Hepatocyte (in vitro differentiated cells): ENCODE results near the gene BLTP3A. TPM values are rescaled to one million over a fixed set of nuclear protein-coding genes. Genes with fewer than 3 reads are reported as not detected.
"Not testable (repeated sequence)": the region's sequence is repeated elsewhere in the genome, so short reads cannot be mapped to it uniquely, and the experiment has no call there.

Experiments used
- DNase-seq: peaks from one replicate; pipeline ENCODE4 v3.0.0-alpha.2; 2016; ENCODE audit warnings: low spot score
- H2AFZ ChIP-seq: fragments of 200-600 bp; sonication (generic); 2 replicates; pipeline ENCODE4 v1.6.0; 2016; ENCODE audit warnings: antibody characterized with exemption, mild to moderate bottlenecking
- H3K27ac ChIP-seq: fragments of 200-600 bp; sonication (generic); 2 replicates; pipeline ENCODE4 v1.5.1; 2016; ENCODE audit warnings: mild to moderate bottlenecking
- H3K27me3 ChIP-seq: fragments of 200-600 bp; sonication (generic); 2 replicates; pipeline ENCODE4 v1.6.1; 2016
- H3K36me3 ChIP-seq: fragments of 200-600 bp; sonication (generic); replicated peaks from 2 replicates; pipeline ENCODE4 v1.5.1; 2016; ENCODE audit warnings: low read depth; ENCODE audit not compliant: insufficient read depth
- H3K4me1 ChIP-seq: fragments of 200-600 bp; sonication (generic); 2 replicates; pipeline ENCODE4 v1.5.1; 2016; ENCODE audit warnings: mild to moderate bottlenecking, moderate library complexity; ENCODE audit not compliant: insufficient read depth
- H3K4me2 ChIP-seq: fragments of 200-600 bp; sonication (generic); 2 replicates; pipeline ENCODE4 v1.6.0; 2016
- H3K4me3 ChIP-seq: fragments of 200-600 bp; sonication (generic); 2 replicates; pipeline ENCODE4 v1.5.1; 2016; ENCODE audit warnings: mild to moderate bottlenecking
- H3K79me2 ChIP-seq: fragments of 200-600 bp; sonication (generic); 2 replicates; pipeline ENCODE4 v1.6.0; 2017; ENCODE audit warnings: mild to moderate bottlenecking
- H3K9me2 ChIP-seq: fragments of 200-600 bp; sonication (generic); replicated peaks from 2 replicates; pipeline ENCODE4 v1.6.0; 2017; ENCODE audit warnings: mild to moderate bottlenecking; ENCODE audit not compliant: insufficient read depth
- H3K9me3 ChIP-seq: fragments of 200-600 bp; sonication (generic); 2 replicates; pipeline ENCODE4 v1.5.1; 2016; ENCODE audit warnings: low read depth, mild to moderate bottlenecking
- H4K20me1 ChIP-seq: fragments of 200-600 bp; sonication (generic); 2 replicates; pipeline ENCODE4 v1.6.0; 2016; ENCODE audit warnings: mild to moderate bottlenecking; ENCODE audit not compliant: insufficient read depth, poor library complexity, severe bottlenecking
- EZH2 ChIP-seq: fragments of 200-600 bp; sonication (generic); IDR thresholded peaks from 2 replicates; pipeline ENCODE4 v1.6.1; 2016; ENCODE audit warnings: antibody characterized with exemption, mild to moderate bottlenecking, borderline replicate concordance
- EZH2phosphoT487 ChIP-seq: fragments of 200-600 bp; sonication (generic); IDR thresholded peaks from one replicate; pipeline ENCODE4 v1.6.1; 2018; ENCODE audit warnings: antibody characterized with exemption, mild to moderate bottlenecking, low read depth, moderate library complexity; ENCODE audit not compliant: unreplicated experiment, severe bottlenecking
- WGBS: methylation state at CpG from one replicate; pipeline ENCODE4 v1.1.6; 2016; ENCODE audit warnings: low lambda C conversion rate; ENCODE audit errors: missing lambda C conversion rate; 5-methylcytosine and 5-hydroxymethylcytosine counted together
- polyA plus RNA-seq: library from polyadenylated mRNA; unstranded; fragments of >200 nt; fragmentation: Nextera tagmentation; extraction: Ambion mirVana; gene quantifications from 2 replicates; pipeline ENCODE4 v1.2.1, GENCODE V29; 2016
- total RNA-seq: library from RNA; depleted of rRNA; stranded (reverse); fragments of >200 nt; gene quantifications from 2 replicates; pipeline ENCODE4 v1.2.3, GENCODE V29; 2014
- TF ChIP-seq, protein P1 (sequence below): fragments of 200-600 bp; sonication (generic); IDR thresholded peaks from 2 replicates; pipeline ENCODE4 v1.5.1; 2016; ENCODE audit warnings: antibody characterized with exemption, mild to moderate bottlenecking; ENCODE audit not compliant: poor library complexity

BLTP3A gene
- total and polyA plus RNA-seq, 2 experiments from 2014 or later = 3.3 to 14.3 TPM

DNA sequence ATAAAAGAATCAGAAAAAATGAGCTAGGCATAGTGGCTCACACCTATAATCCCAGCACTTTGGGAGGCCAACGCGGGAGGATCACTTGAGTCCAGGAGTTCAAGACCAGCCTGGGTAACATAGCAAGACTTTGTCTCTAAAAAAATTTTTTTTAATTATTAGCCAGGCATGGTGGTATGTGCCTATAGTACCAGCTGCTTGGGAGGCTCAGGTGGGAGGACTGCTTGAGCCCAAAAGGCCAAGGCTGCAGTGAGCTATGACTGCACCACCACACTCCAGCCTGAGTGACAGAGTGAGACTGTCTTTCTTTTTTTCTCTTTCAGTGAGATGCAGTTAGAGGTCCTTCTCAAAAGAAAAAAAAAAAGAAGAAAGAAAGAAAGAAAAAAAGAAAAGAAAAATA lies 43.1 kb upstream of the BLTP3A start:
- Histone ChIP-seq H3K4me1 (peaks cover 18% of the 10 kb centered on the region), H3K4me3 (no peak overlapping the region), H3K9me2 (no peaks in the 10 kb centered on the region), H3K27ac (no peak overlapping the region), H3K27me3 (no peaks in the 10 kb centered on the region), H3K4me2 (no peak overlapping the region), H3K9me3 (no peaks in the 10 kb centered on the region), H4K20me1 (no peaks in the 10 kb centered on the region), H3K79me2 (no peaks in the 10 kb centered on the region), H3K36me3 (no peaks in the 10 kb centered on the region), H2AFZ (no peak overlapping the region)
- no peak for DNase-seq
- 100% methylated on average over 2 of the region's 2 CpGs for WGBS
- TF ChIP-seq, protein P1, sequence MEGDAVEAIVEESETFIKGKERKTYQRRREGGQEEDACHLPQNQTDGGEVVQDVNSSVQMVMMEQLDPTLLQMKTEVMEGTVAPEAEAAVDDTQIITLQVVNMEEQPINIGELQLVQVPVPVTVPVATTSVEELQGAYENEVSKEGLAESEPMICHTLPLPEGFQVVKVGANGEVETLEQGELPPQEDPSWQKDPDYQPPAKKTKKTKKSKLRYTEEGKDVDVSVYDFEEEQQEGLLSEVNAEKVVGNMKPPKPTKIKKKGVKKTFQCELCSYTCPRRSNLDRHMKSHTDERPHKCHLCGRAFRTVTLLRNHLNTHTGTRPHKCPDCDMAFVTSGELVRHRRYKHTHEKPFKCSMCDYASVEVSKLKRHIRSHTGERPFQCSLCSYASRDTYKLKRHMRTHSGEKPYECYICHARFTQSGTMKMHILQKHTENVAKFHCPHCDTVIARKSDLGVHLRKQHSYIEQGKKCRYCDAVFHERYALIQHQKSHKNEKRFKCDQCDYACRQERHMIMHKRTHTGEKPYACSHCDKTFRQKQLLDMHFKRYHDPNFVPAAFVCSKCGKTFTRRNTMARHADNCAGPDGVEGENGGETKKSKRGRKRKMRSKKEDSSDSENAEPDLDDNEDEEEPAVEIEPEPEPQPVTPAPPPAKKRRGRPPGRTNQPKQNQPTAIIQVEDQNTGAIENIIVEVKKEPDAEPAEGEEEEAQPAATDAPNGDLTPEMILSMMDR = no peak
- TF ChIP-seq EZH2phosphoT487 = no peak
- TF ChIP-seq EZH2 = no peak

DNA sequence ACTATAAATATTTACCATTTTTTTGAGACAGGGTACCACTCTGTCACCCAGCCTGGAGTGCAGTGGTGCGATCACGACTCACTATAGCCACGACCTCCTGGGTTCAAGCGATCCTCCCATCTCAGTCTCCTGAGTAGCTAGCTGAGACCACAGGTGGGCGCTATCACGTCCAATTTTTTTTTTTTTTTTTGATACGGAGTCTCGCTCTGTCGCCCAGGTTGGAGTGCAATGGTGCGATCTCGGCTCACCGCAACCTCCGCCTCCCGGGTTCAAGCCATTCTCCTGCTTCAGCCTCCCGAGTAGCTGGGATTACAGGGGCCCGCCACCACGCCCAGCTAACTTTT lies 35.4 kb upstream of the BLTP3A start:
- DNase-seq, H3K9me2 ChIP-seq, H4K20me1 ChIP-seq, H3K4me1 ChIP-seq, H3K27me3 ChIP-seq, H3K9me3 ChIP-seq, H3K36me3 ChIP-seq: not testable (repeated sequence)
- H3K27ac ChIP-seq = peak overlapping the region; percentile 92
- H3K4me2 ChIP-seq = peak overlapping the region; percentile 71
- H3K4me3 ChIP-seq = peak overlapping the region; percentile 10
- peaks cover 37% of the 10 kb centered on the region for H3K79me2 ChIP-seq
- 75% methylated on average over 17 of the region's 17 CpGs for WGBS
- peak overlapping the region; percentile 80 for H2AFZ ChIP-seq
- TF ChIP-seq, protein P1 = peak; percentile 31

DNA sequence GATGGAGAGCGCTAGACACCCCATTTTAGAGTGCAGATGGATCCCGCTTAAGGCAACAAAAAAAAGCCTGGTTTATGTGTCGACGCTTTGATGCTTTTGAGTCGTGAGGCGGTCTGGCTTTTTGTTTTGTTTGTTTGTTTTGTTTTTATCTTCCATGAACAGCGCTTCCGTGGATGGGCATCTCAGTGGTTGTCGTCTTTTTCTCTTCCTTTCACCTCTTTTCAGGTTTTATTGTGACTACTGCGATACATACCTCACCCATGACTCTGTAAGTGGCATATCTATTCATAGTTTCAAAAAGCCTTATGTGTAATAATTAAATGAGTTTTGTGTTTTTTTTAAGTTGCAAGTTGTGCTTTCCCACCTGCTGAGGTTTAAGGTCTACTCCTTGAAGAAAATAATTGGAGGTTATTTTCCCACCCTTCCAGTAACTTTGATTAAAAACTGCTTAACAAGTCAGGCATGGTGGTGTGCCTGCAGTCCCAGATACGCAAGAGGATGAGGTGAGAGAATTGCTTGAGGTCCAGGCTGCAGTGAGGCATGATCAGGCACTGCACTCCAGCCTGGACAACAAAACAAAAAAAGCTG lies 34.1 kb upstream of the BLTP3A start:
- Histone ChIP-seq H3K9me3 (no peaks in the 10 kb centered on the region), H4K20me1 (no peaks in the 10 kb centered on the region), H3K79me2 (peaks cover 49% of the 10 kb centered on the region), H3K36me3 (no peaks in the 10 kb centered on the region), H3K4me1 (no peaks in the 10 kb centered on the region), H3K4me3 (peak overlapping the region; percentile 30), H3K27me3 (no peaks in the 10 kb centered on the region), H3K9me2 (no peaks in the 10 kb centered on the region), H2AFZ (peak overlapping the region; percentile 67), H3K27ac (peak overlapping the region; percentile 75), H3K4me2 (peak overlapping the region; percentile 95)
- no peak for DNase-seq
- WGBS = 9% methylated on average over 11 of the region's 11 CpGs
- TF ChIP-seq, protein P1 = no peak
- no peak for TF ChIP-seq EZH2phosphoT487
- TF ChIP-seq EZH2 = no peak

DNA sequence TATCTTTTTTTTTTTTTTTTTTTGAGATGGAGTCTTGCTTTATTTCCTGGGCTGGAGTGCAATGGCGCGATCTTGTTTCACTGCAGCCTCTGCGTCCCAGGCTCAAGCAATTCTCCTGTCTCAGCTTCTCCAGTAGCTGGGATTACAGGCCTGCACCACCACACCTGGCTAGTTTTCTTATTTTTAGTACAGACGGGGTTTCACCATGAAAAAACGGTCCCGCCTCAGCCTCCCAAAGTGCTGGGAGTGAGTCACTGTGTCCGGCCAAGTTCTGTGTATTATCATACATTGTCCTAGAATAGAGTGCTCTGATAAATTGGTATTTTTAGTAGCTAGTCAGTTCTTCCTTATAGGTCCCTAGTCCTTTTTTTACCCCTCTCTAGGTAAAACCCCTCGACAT lies 31.8 kb upstream of the BLTP3A start:
- H3K36me3 ChIP-seq = no peaks in the 10 kb centered on the region
- H3K4me1 ChIP-seq = no peaks in the 10 kb centered on the region
- peaks cover 57% of the 10 kb centered on the region for H3K79me2 ChIP-seq
- TF ChIP-seq EZH2phosphoT487 (no peak), EZH2 (no peak)
- TF ChIP-seq, protein P1 = no peak
- no peaks in the 10 kb centered on the region for H4K20me1 ChIP-seq
- H3K9me2 ChIP-seq = no peaks in the 10 kb centered on the region
- 97% methylated on average over 8 of the region's 8 CpGs for WGBS
- H3K27me3 ChIP-seq = no peaks in the 10 kb centered on the region
- no peak overlapping the region for H2AFZ ChIP-seq
- no peak overlapping the region for H3K4me3 ChIP-seq
- H3K27ac ChIP-seq = no peak overlapping the region
- DNase-seq = no peak
- H3K4me2 ChIP-seq = no peak overlapping the region
- no peaks in the 10 kb centered on the region for H3K9me3 ChIP-seq

DNA sequence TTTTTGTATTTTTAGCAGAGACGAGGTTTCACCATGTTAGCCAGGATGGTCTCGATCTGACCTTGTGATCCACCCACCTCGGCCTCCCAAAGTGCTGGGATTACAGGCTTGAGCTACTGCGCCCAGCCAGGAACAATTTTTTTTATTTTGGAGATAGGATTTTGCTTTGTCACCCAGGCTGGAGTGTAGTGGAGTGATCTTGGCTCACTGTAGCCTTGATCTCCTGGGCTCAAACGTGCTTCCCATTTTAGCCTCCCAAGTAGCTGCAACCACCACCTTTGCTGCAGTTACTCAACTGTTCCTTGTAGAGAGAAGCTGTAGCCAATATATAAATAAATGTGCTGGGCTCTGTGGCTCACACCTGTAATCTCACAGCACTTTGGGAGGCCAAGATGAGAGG lies 30.2 kb upstream of the BLTP3A start:
- H3K27ac ChIP-seq, H3K9me2 ChIP-seq, H3K9me3 ChIP-seq, H3K4me2 ChIP-seq, H4K20me1 ChIP-seq, H3K27me3 ChIP-seq, H2AFZ ChIP-seq, H3K4me3 ChIP-seq, H3K36me3 ChIP-seq, H3K4me1 ChIP-seq, DNase-seq: not testable (repeated sequence)
- WGBS = 96% methylated on average over 5 of the region's 5 CpGs
- peaks cover 70% of the 10 kb centered on the region for H3K79me2 ChIP-seq
